GM12878 (cell line): Measurements from ENCODE around the gene PCDHGB6. TPM values are rescaled to one million over a fixed set of nuclear protein-coding genes. Genes with fewer than 3 reads are reported as not detected.

Experiments used
- ASH2L ChIP-seq: fragments of 300-600, 200-600 bp; sonication (generic); IDR thresholded peaks from 2 replicates; pipeline ENCODE4 v1.6.1; 2017; ENCODE audit warnings: low read depth, mild to moderate bottlenecking, borderline replicate concordance
- CBFB ChIP-seq: IDR thresholded peaks from 2 replicates; pipeline ENCODE4 v1.6.1; 2016; ENCODE audit warnings: antibody characterized with exemption, low read depth
- CBX5 ChIP-seq: sonication (generic); IDR thresholded peaks from 2 replicates; pipeline ENCODE4 v1.6.1; 2016; ENCODE audit warnings: low read depth, moderate library complexity, mild to moderate bottlenecking, inconsistent platforms
- CHD2 ChIP-seq: IDR thresholded peaks from 2 replicates; pipeline ENCODE4 v1.6.1; 2011; ENCODE audit warnings: low read depth, low read length, improper control_type of control experiment, borderline replicate concordance
- CREB1 ChIP-seq: IDR thresholded peaks from 2 replicates; pipeline ENCODE4 v1.6.1; 2012; ENCODE audit warnings: low read depth, mild to moderate bottlenecking, inconsistent platforms
- EGR1 ChIP-seq, 2 experiments: IDR thresholded peaks; 1 replicate in 1 of 2; 2 replicates in 1 of 2; pipeline ENCODE4 v1.6.1; 2011 to 2012; ENCODE audit warnings: low read depth in 2 of 2, low read length in 2 of 2, borderline replicate concordance in 1 of 2, mild to moderate bottlenecking in 1 of 2, moderate library complexity in 1 of 2
- ETV6 ChIP-seq, 2 experiments: fragments of 450-650 bp in 1 of 2; IDR thresholded peaks in 1 of 2; conservative IDR thresholded peaks in 1 of 2; 2 replicates each; pipeline ENCODE4 v1.6.1; 2014; ENCODE audit warnings: antibody characterized with exemption in 1 of 2, borderline replicate concordance in 1 of 2, low read depth in 1 of 2, mild to moderate bottlenecking in 1 of 2, moderate library complexity in 1 of 2
- FOXM1 ChIP-seq: IDR thresholded peaks from 2 replicates; pipeline ENCODE4 v1.6.1; 2012; ENCODE audit warnings: low read depth, mild to moderate bottlenecking, inconsistent platforms, low read length, moderate library complexity
- GATAD2B ChIP-seq: fragments of 450-650 bp; conservative IDR thresholded peaks from 2 replicates; pipeline ENCODE4 v1.6.1; 2017; ENCODE audit warnings: low read depth, mild to moderate bottlenecking, moderate library complexity
- IKZF2 ChIP-seq, 2 experiments: fragments of 450-650 bp; IDR thresholded peaks; 2 replicates each; pipeline ENCODE4 v1.6.1; 2017; ENCODE audit warnings: mild to moderate bottlenecking in 2 of 2, moderate library complexity in 2 of 2
- JUNB ChIP-seq: IDR thresholded peaks from 2 replicates; pipeline ENCODE4 v1.6.1; 2016; ENCODE audit warnings: antibody characterized with exemption, mild to moderate bottlenecking
- NFYA ChIP-seq: IDR thresholded peaks from 2 replicates; pipeline ENCODE4 v1.6.1; 2011; ENCODE audit warnings: low read depth, mild to moderate bottlenecking, low read length, improper control_type of control experiment, borderline replicate concordance
- NR2C1 ChIP-seq: fragments of 450-650 bp; IDR thresholded peaks from 2 replicates; pipeline ENCODE4 v1.6.1; 2017; ENCODE audit warnings: antibody characterized with exemption, mild to moderate bottlenecking, moderate library complexity
- PML ChIP-seq: IDR thresholded peaks from 2 replicates; pipeline ENCODE4 v1.6.1; 2012; ENCODE audit warnings: low read length, inconsistent platforms
- POU2F2 ChIP-seq: IDR thresholded peaks from 3 replicates; pipeline ENCODE4 v1.6.1; 2011; ENCODE audit warnings: low read depth, mild to moderate bottlenecking, low read length, borderline replicate concordance
- RAD21 ChIP-seq: IDR thresholded peaks from 2 replicates; pipeline ENCODE4 v1.6.1; 2011; ENCODE audit warnings: mild to moderate bottlenecking, low read depth, low read length, moderate library complexity; ENCODE audit not compliant: insufficient read depth
- RAD51 ChIP-seq: fragments of 450-650 bp; IDR thresholded peaks from 2 replicates; pipeline ENCODE4 v1.6.1; 2016; ENCODE audit warnings: moderate library complexity, mild to moderate bottlenecking, inconsistent platforms
- RUNX3 ChIP-seq: IDR thresholded peaks from 2 replicates; pipeline ENCODE4 v1.6.1; 2012; ENCODE audit warnings: low read length, inconsistent platforms
- SIX5 ChIP-seq: IDR thresholded peaks from 2 replicates; pipeline ENCODE4 v1.6.1; 2011; ENCODE audit warnings: mild to moderate bottlenecking, low read depth, low read length, moderate library complexity; ENCODE audit not compliant: severe bottlenecking
- SMAD1 ChIP-seq: fragments of 450-650 bp; IDR thresholded peaks from 2 replicates; pipeline ENCODE4 v1.6.1; 2018; ENCODE audit warnings: mild to moderate bottlenecking, low read depth; ENCODE audit not compliant: partially characterized antibody
- SMC3 ChIP-seq: IDR thresholded peaks from 2 replicates; pipeline ENCODE4 v1.6.1; 2011; ENCODE audit warnings: low read length, improper control_type of control experiment, borderline replicate concordance
- SREBF1 ChIP-seq: IDR thresholded peaks from 2 replicates; pipeline ENCODE4 v1.6.1; 2012; ENCODE audit warnings: mild to moderate bottlenecking, low read length
- STAT1 ChIP-seq: fragments of 450-650 bp; conservative IDR thresholded peaks from 2 replicates; pipeline ENCODE4 v1.6.1; 2014; ENCODE audit warnings: antibody characterized with exemption, mild to moderate bottlenecking
- SUZ12 ChIP-seq: fragments of 200-600 bp; sonication (generic); IDR thresholded peaks from one replicate; pipeline ENCODE4 v1.6.1; 2018; ENCODE audit warnings: antibody characterized with exemption, mild to moderate bottlenecking; ENCODE audit not compliant: unreplicated experiment
- YY1 ChIP-seq: IDR thresholded peaks from 2 replicates; pipeline ENCODE4 v1.6.1; 2011; ENCODE audit warnings: low read depth, mild to moderate bottlenecking, low read length
- ZNF217 ChIP-seq: fragments of 450-650 bp; IDR thresholded peaks from 2 replicates; pipeline ENCODE4 v1.6.1; 2017; ENCODE audit warnings: antibody characterized with exemption, mild to moderate bottlenecking
- ZNF24 ChIP-seq: fragments of 450-650 bp; IDR thresholded peaks from 2 replicates; pipeline ENCODE4 v1.6.1; 2017; ENCODE audit warnings: antibody characterized with exemption, mild to moderate bottlenecking
- polyA plus RNA-seq, 11 experiments: library from polyadenylated mRNA; depleted of rRNA in 4 of 11; unstranded in 6 of 11; stranded (reverse) in 5 of 11; fragments of >200 nt; fragmentation: Nextera tagmentation in 4 of 11; fragmentation: Illumina TruSeq in 1 of 11; extraction: Ambion mirVana in 4 of 11; extraction: Trizol in 1 of 11; gene quantifications; 1 replicate in 1 of 11; 2 replicates in 10 of 11; pipeline versions ENCODE4 v1.2.1 to v1.2.3, GENCODE V29; 2011 to 2016; ENCODE audit warnings: inconsistent platforms in 2 of 11, missing spikeins in 2 of 11, low read depth in 1 of 11
- total RNA-seq, 4 experiments: library from RNA; depleted of rRNA in 3 of 4; stranded (reverse); fragments of >200 nt in 3 of 4; fragmentation: Illumina TruSeq in 1 of 4; extraction: Trizol in 1 of 4; gene quantifications; 2 replicates each; pipeline versions ENCODE4 v1.2.1 to v1.2.3, GENCODE V29; 2013 to 2021
- TF ChIP-seq, protein P1 (sequence below): IDR thresholded peaks from 2 replicates; pipeline ENCODE4 v1.6.1; 2012; ENCODE audit warnings: low read length, inconsistent platforms
- TF ChIP-seq, protein P2 (sequence below): fragments of 450-650 bp; formaldehyde crosslinking; IDR thresholded peaks from 2 replicates; pipeline ENCODE4 v1.5.0; 2022; ENCODE audit warnings: mild to moderate bottlenecking, missing genetic modification characterization

PCDHGB6 gene
- total and polyA plus RNA-seq, 10 of the 15 experiments (the other 5 are each of a cell fraction or from before 2014, with no cell fraction given): 0.07 to 1.0 (median 0.31) TPM

DNA sequence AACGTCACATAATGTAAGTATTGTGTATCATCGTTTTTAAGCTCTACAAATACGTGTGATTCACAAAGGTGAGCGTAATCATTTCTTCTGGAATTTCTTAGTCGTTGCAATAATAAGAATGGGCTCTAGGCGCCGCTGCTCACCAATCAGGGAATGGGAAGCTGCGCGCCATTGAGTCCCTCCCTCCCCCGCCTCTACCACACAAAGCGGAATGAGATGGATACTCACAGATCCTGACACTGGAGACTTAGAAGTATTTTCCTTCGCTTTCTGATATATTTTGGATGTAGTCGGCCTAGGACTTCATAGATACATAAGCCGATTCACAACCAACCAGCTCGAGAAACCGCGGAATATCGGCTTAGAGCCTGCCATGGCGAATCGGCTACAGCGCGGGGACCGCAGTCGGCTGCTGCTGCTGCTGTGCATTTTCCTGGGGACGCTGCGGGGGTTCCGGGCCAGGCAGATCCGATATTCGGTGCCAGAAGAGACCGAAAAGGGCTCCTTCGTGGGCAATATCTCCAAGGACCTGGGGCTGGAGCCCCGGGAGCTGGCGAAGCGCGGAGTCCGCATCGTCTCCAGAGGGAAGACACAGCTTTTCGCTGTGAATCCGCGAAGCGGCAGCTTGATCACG lies 13.2 kb downstream of the PCDHGB6 start, which contains the start of gene PCDHGA11 (continued):
- TF ChIP-seq ASH2L (0 out of 2 replicates have a peak, but pooled peaks have one; percentile 33), NFYA (no peak), FOXM1 (peak; percentile 46; the same call in 1 of the 2 replicates), ZNF24 (peak; percentile 75; the same call in 1 of the 2 replicates), STAT1 (no peak), RUNX3 (peak; percentile 76), POU2F2 (0 out of 3 replicates have a peak, but pooled peaks have one; percentile 22), JUNB (no peak), SMAD1 (no peak), SMC3 (peak; percentile 62), ETV6 (conservative IDR thresholded peaks at IDR 0.05 in 1 of 2, IDR thresholded peaks at IDR 0.05 in 1 of 2; ENCODE audit: borderline replicate concordance in 1 of 2, low read depth in 1 of 2) (0 out of 4 replicates have a peak, but pooled peaks of 1 of the 2 experiments have one; percentile 8), CBFB (0 out of 2 replicates have a peak, but pooled peaks have one; percentile 16), RAD51 (no peak), ZNF217 (no peak), SREBF1 (no peak), IKZF2 (IDR thresholded peaks at IDR 0.05) (peak; percentile 33 to 36; a peak in 3 of 4 replicates), YY1 (peak; percentile 91), CBX5 (peak; percentile 84; the same call in 1 of the 2 replicates), NR2C1 (no peak), PML (peak; percentile 41; the same call in 1 of the 2 replicates), SIX5 (no peak), CREB1 (0 out of 2 replicates have a peak, but pooled peaks have one; percentile 37), SUZ12 (no peak), RAD21 (peak; percentile 82), CHD2 (no peak), GATAD2B (no peak), EGR1 (IDR thresholded peaks at IDR 0.05; ENCODE audit: borderline replicate concordance in 1 of 2, low read depth in 2 of 2, low read length in 2 of 2) (peak in 1 of 2 experiments; percentile 61; a peak in 1 of 3 replicates)
- TF ChIP-seq, protein P1, sequence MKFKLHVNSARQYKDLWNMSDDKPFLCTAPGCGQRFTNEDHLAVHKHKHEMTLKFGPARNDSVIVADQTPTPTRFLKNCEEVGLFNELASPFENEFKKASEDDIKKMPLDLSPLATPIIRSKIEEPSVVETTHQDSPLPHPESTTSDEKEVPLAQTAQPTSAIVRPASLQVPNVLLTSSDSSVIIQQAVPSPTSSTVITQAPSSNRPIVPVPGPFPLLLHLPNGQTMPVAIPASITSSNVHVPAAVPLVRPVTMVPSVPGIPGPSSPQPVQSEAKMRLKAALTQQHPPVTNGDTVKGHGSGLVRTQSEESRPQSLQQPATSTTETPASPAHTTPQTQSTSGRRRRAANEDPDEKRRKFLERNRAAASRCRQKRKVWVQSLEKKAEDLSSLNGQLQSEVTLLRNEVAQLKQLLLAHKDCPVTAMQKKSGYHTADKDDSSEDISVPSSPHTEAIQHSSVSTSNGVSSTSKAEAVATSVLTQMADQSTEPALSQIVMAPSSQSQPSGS: no peak
- TF ChIP-seq, protein P2, sequence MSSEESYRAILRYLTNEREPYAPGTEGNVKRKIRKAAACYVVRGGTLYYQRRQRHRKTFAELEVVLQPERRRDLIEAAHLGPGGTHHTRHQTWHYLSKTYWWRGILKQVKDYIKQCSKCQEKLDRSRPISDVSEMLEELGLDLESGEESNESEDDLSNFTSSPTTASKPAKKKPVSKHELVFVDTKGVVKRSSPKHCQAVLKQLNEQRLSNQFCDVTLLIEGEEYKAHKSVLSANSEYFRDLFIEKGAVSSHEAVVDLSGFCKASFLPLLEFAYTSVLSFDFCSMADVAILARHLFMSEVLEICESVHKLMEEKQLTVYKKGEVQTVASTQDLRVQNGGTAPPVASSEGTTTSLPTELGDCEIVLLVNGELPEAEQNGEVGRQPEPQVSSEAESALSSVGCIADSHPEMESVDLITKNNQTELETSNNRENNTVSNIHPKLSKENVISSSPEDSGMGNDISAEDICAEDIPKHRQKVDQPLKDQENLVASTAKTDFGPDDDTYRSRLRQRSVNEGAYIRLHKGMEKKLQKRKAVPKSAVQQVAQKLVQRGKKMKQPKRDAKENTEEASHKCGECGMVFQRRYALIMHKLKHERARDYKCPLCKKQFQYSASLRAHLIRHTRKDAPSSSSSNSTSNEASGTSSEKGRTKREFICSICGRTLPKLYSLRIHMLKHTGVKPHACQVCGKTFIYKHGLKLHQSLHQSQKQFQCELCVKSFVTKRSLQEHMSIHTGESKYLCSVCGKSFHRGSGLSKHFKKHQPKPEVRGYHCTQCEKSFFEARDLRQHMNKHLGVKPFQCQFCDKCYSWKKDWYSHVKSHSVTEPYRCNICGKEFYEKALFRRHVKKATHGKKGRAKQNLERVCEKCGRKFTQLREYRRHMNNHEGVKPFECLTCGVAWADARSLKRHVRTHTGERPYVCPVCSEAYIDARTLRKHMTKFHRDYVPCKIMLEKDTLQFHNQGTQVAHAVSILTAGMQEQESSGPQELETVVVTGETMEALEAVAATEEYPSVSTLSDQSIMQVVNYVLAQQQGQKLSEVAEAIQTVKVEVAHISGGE (CRISPR knock-in tag): no peak
